GM19328 (cell line): ENCODE data around the gene MT1H.
"Not testable (repeated sequence)": the region's sequence is repeated elsewhere in the genome, so short reads cannot be mapped to it uniquely, and the experiment has no call there.

ENCODE experiments used
- ATAC-seq: cut with Tn5 transposase; IDR thresholded peaks from one replicate; pipeline ENCODE4 v1.9.1; 2021; ENCODE audit warnings: mild to moderate bottlenecking, moderate library complexity; ENCODE audit not compliant: unreplicated experiment

Gene MT1H

DNA sequence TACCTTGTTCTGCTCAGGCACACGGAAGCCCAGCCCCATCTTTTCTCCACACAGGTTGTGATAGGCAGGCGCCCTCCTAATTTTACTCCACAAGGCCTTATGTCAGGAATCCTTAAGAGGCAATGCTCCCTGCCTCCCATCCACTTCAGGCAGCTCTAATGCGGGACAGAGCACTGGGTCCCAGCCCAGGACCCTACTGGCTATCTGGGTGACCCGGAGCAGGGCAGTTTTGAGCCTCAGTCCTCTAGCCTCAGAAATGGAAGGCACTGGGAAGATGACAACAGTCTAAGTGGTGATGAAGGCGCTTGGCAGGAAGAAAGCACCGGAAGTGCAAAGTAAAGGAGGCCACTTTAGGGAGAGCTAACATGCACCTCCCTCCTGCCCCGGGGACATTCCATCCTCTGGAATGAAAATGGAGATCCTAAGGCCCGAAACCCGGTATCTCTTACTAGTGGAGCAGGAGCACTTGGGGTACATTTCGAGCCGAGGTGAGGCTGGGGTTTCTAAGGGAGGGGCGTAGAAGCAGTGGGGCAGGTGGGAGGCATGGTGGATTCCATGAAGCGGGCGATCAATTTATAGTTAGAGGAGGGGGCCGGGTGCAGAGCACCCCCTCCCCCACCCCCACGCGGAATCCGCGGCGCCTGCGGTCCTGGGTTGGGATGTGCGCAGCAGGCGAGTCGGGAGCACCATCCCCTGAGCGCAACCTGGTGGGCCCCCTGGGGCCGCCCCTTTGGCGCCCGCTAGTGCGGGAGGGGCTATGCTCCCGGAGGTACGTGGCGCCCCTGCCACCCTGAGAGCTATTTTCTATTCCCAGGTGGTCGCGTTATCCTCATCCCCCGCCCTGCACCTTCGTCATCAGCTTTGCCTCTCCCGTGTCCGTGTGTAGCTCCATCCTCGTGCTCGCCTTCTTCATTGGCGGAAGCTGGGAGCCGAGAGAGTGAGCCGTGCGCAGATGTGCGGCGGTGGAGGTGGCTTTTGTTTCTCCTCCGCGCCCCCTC, 7.0 kb upstream of the MT1H start:
- no peak for ATAC-seq

DNA sequence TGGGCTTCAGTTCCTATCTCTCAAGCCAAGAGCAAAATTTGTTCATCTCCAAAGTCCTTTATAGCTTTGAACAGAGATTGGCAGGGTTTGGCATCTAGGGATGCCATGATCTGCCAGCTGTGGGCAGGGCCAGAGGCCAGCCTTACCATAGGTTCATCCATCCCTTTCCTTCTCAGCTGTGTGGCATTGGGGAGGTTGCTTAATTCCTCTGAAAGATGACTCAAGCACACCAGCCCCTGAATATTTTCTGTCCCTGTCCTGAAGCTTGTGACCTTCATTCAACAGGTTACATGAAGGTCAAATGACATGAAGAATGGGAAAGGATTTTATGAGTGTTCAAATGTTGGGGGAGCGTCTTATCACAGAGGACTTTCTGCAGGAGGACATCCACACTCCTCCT, 5.1 kb upstream of the MT1H start:
- ATAC-seq = no peak

- ATAC-seq = not testable (repeated sequence)
Measured at GRCh38 chr16:56665286-56666261, 4.0 kb upstream of the MT1H start.

DNA sequence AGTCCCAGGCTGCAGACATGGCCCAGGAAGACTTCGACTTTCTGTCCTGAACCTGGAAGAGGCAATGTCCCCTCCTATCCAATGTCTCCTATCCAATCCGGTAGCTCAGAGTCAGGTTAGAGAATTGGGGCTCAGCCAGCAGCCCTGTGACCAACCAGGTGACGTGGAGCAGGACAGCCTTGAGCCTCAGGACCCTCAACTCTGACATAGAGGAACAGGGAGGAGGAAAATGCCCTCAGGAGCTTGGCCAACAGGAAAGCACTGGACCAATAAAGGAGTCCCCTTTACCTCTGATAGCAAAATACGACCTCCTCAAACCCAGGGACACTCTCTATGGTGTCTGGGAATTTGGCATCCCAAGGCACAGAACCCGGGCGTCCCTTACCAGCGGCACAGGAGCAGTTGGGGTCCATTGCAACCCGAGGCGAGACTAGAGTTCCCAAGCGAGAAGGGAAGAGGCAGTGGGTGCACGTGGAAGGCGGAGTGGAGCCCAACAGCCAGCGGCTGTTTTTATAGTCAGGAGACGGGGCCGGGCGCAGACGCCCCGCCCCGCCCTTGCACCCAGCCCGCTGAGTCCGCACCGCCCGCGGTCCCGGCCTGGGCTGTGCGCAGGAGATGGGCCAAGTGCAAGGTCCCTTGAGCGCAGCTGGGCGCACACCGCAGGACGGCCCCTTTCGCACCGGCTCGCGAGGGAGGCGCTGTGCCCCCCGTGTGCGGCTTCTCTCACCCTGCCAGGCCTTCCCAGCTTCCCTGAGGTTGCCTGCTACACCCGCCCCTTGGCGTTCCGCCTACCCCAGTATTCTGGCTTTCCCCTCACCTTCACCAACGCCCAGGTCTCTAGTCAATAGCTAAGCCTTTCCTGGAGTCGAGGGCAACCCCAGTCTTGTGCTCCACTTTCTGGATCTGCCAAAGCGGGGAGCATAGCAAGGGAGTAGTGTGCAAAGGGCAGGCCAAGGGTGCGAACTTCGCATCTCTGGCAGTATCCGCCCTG, 1.7 kb upstream of the MT1H start, which contains the start of gene MT1G:
Gene MT1G (minus strand): TSS at position 485 of the 991 bp plus-strand sequence. CDS start 72 bp downstream, at position 413.
- no peak for ATAC-seq

GRCh38 chr16:56669840-56670619, 416 bp downstream of the MT1H start:
- ATAC-seq = no peak

GRCh38 chr16:56670620-56670934, 963 bp downstream of the MT1H start:
- ATAC-seq = no peak

DNA sequence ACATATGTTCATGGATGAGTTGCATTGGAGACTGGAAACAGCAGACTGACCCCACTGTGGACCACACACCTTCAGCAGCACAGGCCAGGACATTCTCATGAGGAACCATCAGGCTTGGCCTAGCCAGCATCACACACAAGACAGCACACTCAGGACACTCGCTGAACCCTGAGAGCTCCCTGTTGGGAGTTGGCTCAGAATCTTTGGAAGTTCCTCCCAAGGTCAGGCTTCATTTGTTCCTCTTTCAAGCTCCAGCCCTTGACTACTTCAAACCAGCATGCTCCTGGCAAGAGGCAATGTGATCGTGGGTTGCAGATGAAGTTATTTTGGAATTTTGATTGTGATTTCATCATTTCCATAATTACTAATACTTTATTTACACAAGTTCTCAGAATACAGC, 2.1 kb downstream of the MT1H start:
- ATAC-seq = not testable (repeated sequence)

- ATAC-seq = not testable (repeated sequence)
Measured at GRCh38 chr16:56672171-56672570, 2.6 kb downstream of the MT1H start.

DNA sequence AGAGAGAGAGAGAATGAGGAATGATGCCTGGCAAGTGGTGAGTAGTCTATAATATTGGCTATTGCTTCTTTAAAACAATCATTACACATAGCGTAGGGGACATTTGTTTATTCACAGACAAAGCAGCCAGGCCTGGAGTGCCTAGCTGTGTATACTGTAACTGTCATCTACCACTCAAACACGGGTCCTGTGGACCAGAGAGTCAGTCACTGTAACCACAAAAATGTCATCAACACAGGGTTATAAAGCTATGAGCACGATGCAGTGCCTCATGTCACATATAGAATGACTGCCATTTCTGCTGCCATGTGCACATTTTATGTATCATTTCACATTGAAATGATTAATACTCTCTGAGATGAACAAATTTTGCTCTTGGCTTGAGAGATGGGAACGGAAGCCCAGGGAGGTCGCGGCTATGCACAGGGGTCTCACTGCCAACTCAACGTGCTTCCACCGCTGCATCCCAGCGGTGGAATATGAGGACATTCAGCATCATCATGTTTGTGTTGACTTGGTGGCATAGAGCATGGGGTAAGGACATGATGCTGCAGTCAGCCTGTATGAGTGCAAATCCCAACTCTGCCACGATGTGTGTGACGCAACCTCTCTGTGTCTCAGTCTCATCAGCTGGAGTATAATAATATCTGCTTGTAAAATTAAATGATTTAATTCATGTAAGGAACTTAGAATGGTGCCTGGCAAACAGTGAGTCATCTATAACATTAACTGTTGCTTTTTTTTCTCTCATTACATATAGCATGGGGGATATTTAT, 3.3 kb downstream of the MT1H start:
- ATAC-seq = no peak

GRCh38 chr16:56673921-56674320, 4.3 kb downstream of the MT1H start:
- no peak for ATAC-seq

GRCh38 chr16:56674570-56674969, 5.0 kb downstream of the MT1H start:
- ATAC-seq = not testable (repeated sequence)

- ATAC-seq = no peak
Measured at GRCh38 chr16:56675685-56676210, 6.1 kb downstream of the MT1H start.

GRCh38 chr16:56677474-56677873, 7.9 kb downstream of the MT1H start:
- ATAC-seq = no peak

GRCh38 chr16:56679078-56679730, 9.6 kb downstream of the MT1H start:
- no peak for ATAC-seq

- ATAC-seq = no peak
Measured at GRCh38 chr16:56679818-56680217, 10.2 kb downstream of the MT1H start.

DNA sequence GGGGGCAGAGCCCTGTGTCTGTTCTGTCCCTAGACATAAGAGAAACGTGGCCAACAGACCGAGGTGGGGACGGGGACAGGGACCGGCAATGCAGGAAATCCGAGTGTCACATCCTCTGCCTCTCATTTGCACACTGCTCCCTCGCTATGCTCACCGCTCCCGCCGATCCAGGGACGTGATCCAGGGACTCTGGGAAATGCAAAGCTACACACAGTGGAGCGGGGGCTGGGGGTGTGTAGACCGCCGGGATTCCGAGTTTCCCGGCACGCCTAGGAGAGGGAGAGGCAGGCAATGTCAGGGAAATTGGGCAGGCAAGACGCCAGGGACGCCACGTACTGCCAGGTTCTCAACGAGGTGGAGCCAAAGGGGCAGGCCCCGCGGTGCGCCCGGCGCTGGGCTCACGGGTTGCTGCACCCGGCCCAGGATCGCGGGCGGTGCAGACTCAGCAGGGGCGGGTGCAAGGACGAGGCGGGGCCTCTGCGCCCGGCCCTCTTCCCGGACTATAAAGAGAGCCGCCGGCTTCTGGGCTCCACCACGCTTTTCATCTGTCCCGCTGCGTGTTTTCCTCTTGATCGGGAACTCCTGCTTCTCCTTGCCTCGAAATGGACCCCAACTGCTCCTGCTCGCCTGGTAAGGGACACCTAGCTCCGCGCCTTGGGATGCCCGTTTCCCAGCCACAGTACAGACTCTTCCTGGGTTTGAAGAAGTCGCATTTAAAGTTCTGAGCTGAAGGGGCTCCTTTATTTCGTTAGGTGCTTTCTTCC, 12.5 kb downstream of the MT1H start, which contains the start of gene MT1X:
Gene MT1X (plus strand): TSS at position 532 of the 764 bp plus-strand sequence. CDS start 71 bp downstream, at position 603.
- ATAC-seq = peak; percentile 99
